IPS-18c (cell line): ENCODE results near the gene CR1.
A peak's percentile ranks its signal among the peaks of the same experiment; 100 is the strongest.
"Not testable (repeated sequence)": the region's sequence is repeated elsewhere in the genome, so short reads cannot be mapped to it uniquely, and the experiment has no call there.

Source experiments
- H3K4me3 ChIP-seq: 2 replicates; pipeline ENCODE4 v1.7.0; 2013; ENCODE audit warnings: low read depth, mild to moderate bottlenecking, low read length, moderate library complexity; ENCODE audit not compliant: insufficient read depth
- H3K9me3 ChIP-seq: one replicate; pipeline ENCODE4 v1.6.1; 2013; ENCODE audit warnings: mild to moderate bottlenecking, low read length, moderate library complexity; ENCODE audit not compliant: control insufficient read depth, insufficient read depth

The CR1 gene

GRCh38 chr1:207625504-207626071 lies 129.6 kb downstream of the CR1 start:
- H3K4me3 ChIP-seq, H3K9me3 ChIP-seq: not testable (repeated sequence)

- no peak overlapping the region for H3K4me3 ChIP-seq
- no peaks in the 10 kb centered on the region for H3K9me3 ChIP-seq
Measured at GRCh38 chr1:207626972-207627337, 131.0 kb downstream of the CR1 start.

DNA sequence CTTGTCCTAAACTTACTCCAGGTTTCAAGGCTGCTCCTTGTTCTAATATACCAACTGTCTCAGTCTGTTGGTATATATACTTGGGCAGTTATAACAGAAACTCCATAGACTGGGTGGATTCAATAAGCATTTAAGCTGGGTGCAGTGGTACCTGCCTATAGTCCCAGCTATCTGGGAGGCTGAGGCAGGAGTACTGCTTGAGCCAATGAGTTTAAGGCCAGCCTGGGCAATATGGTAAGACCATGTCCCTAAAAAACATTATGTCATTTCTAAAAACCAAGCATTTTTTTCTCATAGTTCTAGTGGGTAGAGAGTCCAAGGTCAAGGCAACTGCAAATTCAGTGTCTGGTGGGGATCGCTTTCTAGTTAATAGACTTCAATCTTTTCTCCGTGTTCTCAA lies 131.5 kb downstream of the CR1 start:
- H3K9me3 ChIP-seq: no peaks in the 10 kb centered on the region
- no peak overlapping the region for H3K4me3 ChIP-seq

GRCh38 chr1:207628776-207629175 lies 132.8 kb downstream of the CR1 start:
- Histone ChIP-seq H3K9me3 (no peaks in the 10 kb centered on the region), H3K4me3 (no peak overlapping the region)

DNA sequence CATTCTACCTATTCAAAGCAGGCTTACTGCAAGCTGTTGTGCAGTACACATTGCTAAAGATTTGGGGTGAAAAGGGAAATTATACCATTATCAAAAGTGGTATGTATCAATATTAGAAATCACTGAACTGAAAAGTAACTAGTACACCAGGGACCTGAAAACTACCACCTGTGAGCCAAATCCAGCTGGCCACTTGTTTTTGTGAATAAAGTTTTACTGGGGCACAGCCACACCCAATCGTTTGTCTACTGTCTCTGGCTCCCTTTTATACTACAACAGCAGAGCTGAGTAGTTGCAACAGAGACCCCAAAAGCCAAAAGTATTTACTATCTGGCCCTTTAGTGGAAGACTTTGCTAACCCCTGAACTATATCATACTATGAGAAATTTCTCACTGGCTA lies 135.2 kb downstream of the CR1 start:
- H3K4me3 ChIP-seq: no peak overlapping the region
- H3K9me3 ChIP-seq: no peaks in the 10 kb centered on the region

DNA sequence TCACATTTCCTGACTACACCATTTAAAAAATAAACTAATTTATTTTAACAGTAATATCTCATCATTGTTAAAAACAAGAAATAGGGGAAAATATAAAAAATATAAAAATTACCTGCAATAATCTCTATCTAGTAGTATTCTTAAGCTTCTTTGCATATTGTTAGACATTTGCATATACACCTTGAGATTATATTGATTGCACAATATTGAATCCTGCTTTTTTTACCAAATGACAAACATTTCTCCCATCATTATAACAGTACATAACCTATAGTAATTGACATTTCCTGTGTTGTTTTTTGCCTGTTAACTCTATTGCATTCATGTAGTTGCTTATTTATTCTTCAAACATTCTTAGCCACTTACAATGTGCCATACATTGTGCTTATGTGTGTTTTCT lies 137.3 kb downstream of the CR1 start:
- Histone ChIP-seq H3K4me3 (no peak overlapping the region), H3K9me3 (no peaks in the 10 kb centered on the region)

GRCh38 chr1:207633699-207634289 lies 137.8 kb downstream of the CR1 start:
- not testable (repeated sequence) for H3K4me3 ChIP-seq

DNA sequence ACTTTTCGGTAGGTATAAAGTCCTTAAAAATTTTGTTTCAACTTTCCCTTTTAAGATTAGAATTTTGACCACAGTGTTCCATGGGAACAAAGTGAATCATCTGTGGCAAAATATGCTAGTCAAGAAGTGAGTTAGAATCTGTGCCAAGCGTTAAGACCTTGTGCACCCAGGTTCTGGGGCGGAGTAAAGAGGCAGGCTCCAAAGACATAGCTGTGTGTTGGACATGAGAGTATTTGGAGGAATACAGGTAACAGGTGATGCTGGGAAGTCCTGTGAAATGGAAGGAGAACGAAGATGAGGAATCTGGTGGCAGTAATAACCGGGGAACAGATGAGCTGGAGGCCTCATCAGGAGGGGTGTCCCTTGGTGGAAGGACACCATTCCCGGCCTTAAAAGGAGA lies 138.3 kb downstream of the CR1 start:
- H3K9me3 ChIP-seq: not testable (repeated sequence)

More at GRCh38 chr1:207633699-207634289, 137.8 kb downstream of the CR1 start:
- not testable (repeated sequence) for H3K9me3 ChIP-seq

DNA sequence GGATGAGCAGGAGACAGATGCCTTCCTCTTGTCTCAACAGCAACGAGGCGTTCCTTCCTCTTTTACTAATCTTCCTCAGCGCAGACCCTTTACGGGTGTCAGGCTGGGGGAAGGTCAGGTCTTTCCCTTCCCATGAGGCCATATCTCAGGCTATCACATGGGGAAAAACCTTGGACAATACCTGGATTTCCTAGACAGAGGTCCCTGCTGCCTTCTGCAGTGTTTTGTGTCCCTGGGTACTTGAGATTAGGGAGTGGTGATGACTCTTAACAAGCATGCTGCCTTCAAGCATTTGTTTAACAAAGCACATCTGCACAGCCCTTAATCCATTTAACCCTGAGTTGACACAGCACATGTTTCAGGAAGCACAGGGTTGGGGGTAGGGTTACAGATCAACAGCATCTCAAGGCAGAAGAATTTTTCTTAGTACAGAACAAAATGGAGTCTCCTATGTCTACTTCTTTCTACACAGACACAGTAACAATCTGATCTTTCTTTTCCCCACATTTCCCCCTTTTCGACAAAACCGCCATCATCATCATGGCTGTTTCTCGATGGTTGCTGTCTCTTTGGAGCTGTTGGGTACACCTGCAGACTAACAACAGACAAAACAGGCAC lies 139.7 kb downstream of the CR1 start:
- not testable (repeated sequence) for H3K4me3 ChIP-seq, H3K9me3 ChIP-seq

More for the DNA sequence above, 138.3 kb downstream of the CR1 start:
- H3K4me3 ChIP-seq: not testable (repeated sequence)

GRCh38 chr1:207638487-207639145 lies 142.7 kb downstream of the CR1 start:
- not testable (repeated sequence) for H3K9me3 ChIP-seq, H3K4me3 ChIP-seq

GRCh38 chr1:207639362-207639761 lies 143.4 kb downstream of the CR1 start:
- H3K9me3 ChIP-seq, H3K4me3 ChIP-seq: not testable (repeated sequence)

DNA sequence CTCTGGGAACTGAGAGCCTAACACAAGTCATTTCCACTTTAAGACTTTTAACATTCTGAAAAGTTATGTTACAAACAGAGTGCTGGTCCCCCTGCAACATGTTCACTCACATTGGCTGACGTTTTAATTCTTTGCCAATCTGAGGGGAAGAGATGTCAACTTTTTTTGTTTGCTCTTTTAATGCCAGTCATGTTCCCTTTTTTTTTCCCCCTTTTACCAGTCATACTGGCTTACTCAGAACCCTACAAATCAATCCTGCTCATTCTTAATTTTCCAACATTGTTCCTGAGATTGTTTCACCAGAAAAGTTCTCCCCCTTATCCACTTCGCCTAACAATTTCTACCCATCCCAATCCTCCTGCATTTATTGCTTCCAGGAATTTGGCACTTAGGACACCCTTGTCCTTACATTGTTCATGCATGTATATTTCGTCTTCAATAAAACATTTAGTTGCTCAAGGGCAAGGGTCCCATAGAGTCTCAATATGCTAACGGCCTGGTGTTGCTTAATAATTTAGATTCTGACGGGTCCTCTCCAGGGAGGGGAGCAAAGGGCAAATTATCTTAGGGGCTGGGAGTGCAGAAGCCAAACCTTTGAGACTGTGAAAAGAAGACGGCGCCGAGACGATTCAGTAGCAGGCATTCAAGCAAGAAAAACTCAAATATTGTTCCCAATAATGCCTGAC lies 148.4 kb downstream of the CR1 start:
- H3K9me3 ChIP-seq: no peaks in the 10 kb centered on the region
- no peak overlapping the region for H3K4me3 ChIP-seq

DNA sequence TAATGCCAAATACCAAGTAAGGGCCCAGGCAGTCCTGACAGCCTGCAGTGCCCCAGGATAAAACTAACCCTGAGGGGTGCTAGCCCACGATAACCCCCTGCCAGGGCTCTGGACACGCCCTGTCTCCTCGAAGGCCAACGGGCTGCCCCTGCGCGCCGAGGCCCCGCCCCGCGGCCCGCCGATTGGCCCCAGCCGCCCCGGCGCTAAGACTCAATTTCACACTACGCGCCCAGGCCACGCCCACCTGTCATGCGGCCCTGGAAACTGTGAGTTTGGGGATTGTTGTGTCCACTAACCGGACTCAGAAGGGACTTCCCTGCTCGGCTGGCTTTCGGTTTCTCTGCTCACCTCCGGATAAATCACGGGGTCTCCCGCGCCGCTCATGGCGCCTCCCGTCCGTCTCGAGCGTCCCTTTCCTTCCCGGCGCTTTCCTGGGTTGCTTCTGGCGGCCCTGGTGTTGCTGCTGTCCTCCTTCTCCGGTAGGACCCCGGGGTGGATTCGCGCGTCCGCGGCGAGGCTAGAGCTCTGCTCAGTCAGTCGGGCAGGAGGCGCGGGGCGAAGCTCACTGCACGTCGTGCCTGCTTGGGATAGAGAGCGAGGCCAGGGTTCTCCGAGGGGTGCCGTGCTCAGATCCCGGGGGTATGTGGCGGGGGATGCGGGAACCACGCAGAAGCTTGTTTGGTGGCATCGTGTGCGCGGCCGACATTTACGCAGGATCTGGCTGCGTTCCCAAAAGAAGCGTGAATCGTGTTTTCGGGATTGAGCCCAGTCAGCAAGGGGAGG lies 149.1 kb downstream of the CR1 start, which contains the start of gene CR1L:
Gene CR1L (plus strand): TSS at position 282 of the 783 bp plus-strand sequence. CDS start 101 bp downstream, at position 383.
- Histone ChIP-seq H3K4me3 (peak within 1 kb of the TSS; percentile 43; the same call in 1 of the 2 replicates), H3K9me3 (no peaks in the 10 kb centered on the region)

GRCh38 chr1:207645635-207646081 lies 149.7 kb downstream of the CR1 start:
- Histone ChIP-seq H3K9me3 (no peaks in the 10 kb centered on the region), H3K4me3 (peak overlapping the region; percentile 43; the same call in 1 of the 2 replicates)

DNA sequence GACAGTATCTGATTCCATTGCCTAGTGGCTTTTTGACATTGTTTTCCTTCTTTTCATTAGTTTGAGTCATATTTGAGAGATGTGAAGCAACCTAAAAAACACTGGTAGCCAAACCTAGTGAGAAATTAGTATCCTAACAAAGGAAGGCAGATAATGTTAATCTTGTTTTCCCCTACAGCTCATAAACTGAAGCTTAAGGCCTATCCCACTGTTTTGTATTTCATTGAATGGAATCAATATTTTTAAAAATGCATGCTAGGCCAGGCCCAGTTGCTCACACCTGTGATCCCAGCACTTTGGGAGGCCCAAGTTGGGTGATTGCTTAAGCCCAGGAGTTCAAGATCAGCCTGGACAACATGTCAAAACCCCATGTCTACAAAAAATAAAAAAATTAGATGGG lies 150.2 kb downstream of the CR1 start:
- H3K4me3 ChIP-seq: no peak overlapping the region
- no peaks in the 10 kb centered on the region for H3K9me3 ChIP-seq

DNA sequence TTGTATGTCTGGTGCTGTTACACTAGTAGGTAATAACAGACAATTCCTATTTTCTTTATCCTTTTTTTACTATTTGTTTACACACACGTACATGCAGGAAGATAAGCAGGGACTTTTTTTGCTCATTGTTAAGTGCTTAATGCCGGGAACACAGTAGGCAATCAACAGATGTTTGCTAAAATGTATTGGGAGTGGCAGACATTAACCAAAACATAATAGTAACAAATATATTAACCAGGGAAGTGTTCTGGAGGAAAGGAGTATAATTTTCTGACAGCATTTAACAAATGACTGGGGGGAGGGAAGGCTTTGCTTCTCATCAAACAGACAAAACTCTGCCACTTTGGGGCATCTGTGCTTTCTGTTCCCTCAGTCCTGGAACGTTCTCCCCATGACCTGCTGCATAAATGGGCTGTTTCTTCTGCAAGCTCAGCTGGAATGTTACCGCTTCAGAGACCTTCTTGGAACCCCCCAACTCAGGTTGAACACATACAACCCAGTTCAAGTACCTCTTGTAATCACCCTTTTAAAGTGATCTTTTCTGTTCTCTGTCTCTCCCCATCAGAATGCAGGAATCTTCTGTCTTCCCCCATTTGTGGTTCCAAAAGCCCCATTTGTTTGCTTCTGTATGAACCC lies 151.1 kb downstream of the CR1 start:
- no peaks in the 10 kb centered on the region for H3K9me3 ChIP-seq
- H3K4me3 ChIP-seq: no peak overlapping the region
